Activated CD4-positive, alpha-beta memory T cell treated with anti-CD3 and anti-CD28 coated beads for 36 hours (primary cell): ENCODE measurements around the gene RTCA. TPM values are rescaled to one million over a fixed set of nuclear protein-coding genes. Genes with fewer than 3 reads are reported as not detected.
"Not testable (repeated sequence)": the region's sequence is repeated elsewhere in the genome, so short reads cannot be mapped to it uniquely, and the experiment has no call there.

Experiments
- CTCF ChIA-PET: fragments of 350-600 bp; sonication (Branson Sonifier 250); formaldehyde crosslinking; loops from one replicate; lab custom pipeline; 2021; ENCODE audit warnings: antibody characterized with exemption, inconsistent platforms; lab: Charles Lee
- POLR2A ChIA-PET: fragments of 350-600 bp; sonication (Branson Sonifier 250); formaldehyde crosslinking; loops from one replicate; lab custom pipeline; 2021; ENCODE audit warnings: antibody characterized with exemption; lab: Charles Lee
- DNase-seq: peaks from one replicate; pipeline ENCODE4 v3.0.0-alpha.2; 2020
- H3K27ac Mint-ChIP-seq: one replicate; pipeline ENCODE4 v1.8.0; 2021; ENCODE audit warnings: mixed read lengths
- H3K27me3 Mint-ChIP-seq: one replicate; pipeline ENCODE4 v1.8.0; 2021; ENCODE audit warnings: mixed read lengths
- H3K36me3 Mint-ChIP-seq: one replicate; pipeline ENCODE4 v1.8.0; 2021; ENCODE audit warnings: mixed read lengths
- H3K4me1 Mint-ChIP-seq: one replicate; pipeline ENCODE4 v1.8.0; 2021; ENCODE audit warnings: low read depth, mixed read lengths
- H3K4me3 Mint-ChIP-seq: one replicate; pipeline ENCODE4 v1.8.0; 2021; ENCODE audit warnings: mild to moderate bottlenecking, mixed read lengths
- H3K9me3 Mint-ChIP-seq: one replicate; pipeline ENCODE4 v1.8.0; 2021; ENCODE audit warnings: mixed read lengths
- intact Hi-C: fragments of 100-400 bp; cut with micrococcal nuclease; formaldehyde crosslinking; loops from one replicate; pipeline ENCODE4 v1.15.1; 2023
- microRNA-seq: library from miRNA; unstranded; fragments of <30 nt; microRNA quantifications from one replicate; pipeline ENCODE4 v1.2.0, GENCODE V29; 2022; ENCODE audit warnings: borderline number of aligned reads, borderline microRNAs expressed, borderline replicate concordance
- total RNA-seq, 2 experiments: library from RNA; stranded (reverse); gene quantifications; one replicate each; pipeline ENCODE4 v1.2.3, GENCODE V29; 2021

The RTCA gene
- total RNA-seq, 2 experiments from 2014 or later, result 56.6 to 58.2 TPM

DNA sequence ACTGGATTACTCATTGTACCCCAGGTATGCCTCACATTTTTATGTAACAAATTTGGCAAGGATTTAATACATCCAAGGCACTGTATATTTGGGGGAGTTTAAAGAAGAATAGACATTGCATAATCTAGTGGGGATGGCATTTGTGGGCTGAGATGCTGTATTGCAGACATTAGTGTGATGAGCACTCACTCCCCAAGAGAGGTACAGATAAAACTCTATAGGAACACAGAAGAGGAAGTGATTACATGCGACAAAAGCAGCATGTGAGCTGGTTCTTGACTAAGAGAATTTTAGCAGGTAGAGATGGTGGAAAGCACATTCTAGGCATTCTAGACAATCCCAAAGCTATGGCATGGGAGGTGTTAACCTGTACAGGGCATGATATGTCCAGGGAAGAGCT lies 62.1 kb downstream of the RTCA start:
- no peaks in the 10 kb centered on the region for H3K27me3 Mint-ChIP-seq
- no peaks in the 10 kb centered on the region for H3K36me3 Mint-ChIP-seq
- no peak overlapping the region for H3K4me3 Mint-ChIP-seq
- POLR2A ChIA-PET, result no interaction called here
- no peak for DNase-seq
- no peaks in the 10 kb centered on the region for H3K9me3 Mint-ChIP-seq
- H3K4me1 Mint-ChIP-seq, result peaks cover 5% of the 10 kb centered on the region
- CTCF ChIA-PET, result no interaction called here
- H3K27ac Mint-ChIP-seq, result no peak overlapping the region
- intact Hi-C loops, result no loop called here

DNA sequence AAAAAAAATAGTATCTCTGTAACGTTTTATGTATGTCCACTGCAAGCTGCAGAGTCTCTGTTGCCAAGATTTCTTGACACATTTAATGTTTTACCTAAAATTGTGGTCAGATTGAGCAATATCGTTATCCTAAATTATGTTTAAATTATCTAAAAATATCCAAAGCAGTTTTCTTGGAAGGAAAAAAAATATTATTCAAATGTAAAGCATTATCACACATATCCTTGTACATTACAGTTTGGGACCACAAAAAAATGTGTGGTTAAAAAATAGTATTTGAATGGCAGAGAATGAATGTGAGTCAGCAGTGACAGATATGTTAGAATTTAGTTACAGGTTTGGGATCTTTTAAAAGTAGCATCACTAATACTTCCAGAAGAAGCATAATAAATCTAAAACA lies 65.1 kb downstream of the RTCA start:
- POLR2A ChIA-PET, H3K27me3 Mint-ChIP-seq, H3K4me3 Mint-ChIP-seq, H3K4me1 Mint-ChIP-seq, H3K9me3 Mint-ChIP-seq, CTCF ChIA-PET, H3K36me3 Mint-ChIP-seq, DNase-seq, H3K27ac Mint-ChIP-seq, intact Hi-C loops: not testable (repeated sequence)

DNA sequence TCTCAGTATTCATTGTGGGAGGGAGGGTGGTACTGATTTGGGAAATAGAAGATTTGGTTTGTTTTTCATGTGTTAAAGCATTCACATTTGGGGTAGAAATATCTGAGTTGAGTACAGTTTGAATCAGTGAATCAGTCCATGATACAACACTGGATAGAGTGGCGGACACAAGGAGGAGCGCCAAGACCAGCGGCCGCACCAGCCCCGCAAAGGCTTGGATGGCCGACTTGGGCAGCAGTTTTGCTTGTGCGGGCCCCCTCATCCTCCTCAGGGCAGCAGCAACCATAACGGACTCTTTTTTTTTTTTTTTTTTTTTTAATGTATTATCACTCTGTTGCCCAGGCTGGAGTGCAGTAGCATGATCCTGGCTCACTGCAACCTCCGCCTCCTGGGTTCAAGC lies 66.3 kb downstream of the RTCA start:
- Mint-ChIP-seq H3K9me3 (no peaks in the 10 kb centered on the region), H3K36me3 (no peaks in the 10 kb centered on the region), H3K4me3 (no peak overlapping the region), H3K4me1 (no peaks in the 10 kb centered on the region), H3K27ac (no peak overlapping the region), H3K27me3 (no peaks in the 10 kb centered on the region)
- DNase-seq, result no peak
- ChIA-PET POLR2A (no interaction called here), CTCF (no interaction called here)
- intact Hi-C loops, result no loop called here

DNA sequence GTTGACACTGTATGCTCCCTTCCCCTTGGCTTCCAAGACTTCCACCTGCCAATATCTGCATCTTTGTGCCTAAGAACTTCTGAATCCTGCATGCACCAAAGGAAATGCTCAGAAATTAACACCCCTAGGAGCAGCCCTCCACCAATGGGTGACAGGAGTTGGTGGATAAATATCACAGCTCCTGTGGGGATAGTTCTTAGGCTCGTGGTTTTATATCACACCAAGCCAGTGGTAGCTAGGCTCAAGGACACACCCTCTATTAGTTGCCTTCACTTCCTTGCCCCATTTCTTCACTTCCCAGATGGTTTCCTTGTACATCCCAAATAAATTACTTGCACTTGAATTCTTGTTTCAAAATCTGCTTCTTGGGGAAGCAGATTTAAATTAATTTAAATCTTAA lies 69.4 kb downstream of the RTCA start:
- DNase-seq, result no peak
- H3K36me3 Mint-ChIP-seq, result no peaks in the 10 kb centered on the region
- no peaks in the 10 kb centered on the region for H3K4me1 Mint-ChIP-seq
- no peak overlapping the region for H3K27ac Mint-ChIP-seq
- H3K9me3 Mint-ChIP-seq, result no peaks in the 10 kb centered on the region
- CTCF ChIA-PET, result no interaction called here
- H3K27me3 Mint-ChIP-seq, result no peaks in the 10 kb centered on the region
- POLR2A ChIA-PET, result no interaction called here
- intact Hi-C loops, result no loop called here
- H3K4me3 Mint-ChIP-seq, result no peak overlapping the region

DNA sequence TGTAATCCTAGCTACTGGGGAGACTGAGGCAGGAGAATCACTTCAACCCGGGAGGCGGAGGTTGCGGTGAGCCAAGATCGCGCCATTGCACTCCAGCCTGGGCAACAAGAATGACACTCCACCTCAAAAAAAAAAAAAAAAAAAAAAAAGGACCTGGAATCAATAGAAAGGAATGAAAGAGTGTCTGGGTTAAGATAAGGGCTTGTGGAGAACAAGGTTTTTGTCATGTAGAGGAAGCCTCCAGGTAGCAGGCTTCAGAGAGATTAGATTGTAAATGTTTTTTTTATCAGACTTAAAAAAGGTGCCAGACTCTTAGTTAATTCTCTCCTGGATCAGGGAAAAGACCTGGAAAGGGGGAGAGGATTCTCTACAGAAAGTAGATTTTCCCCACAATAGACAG lies 71.9 kb downstream of the RTCA start:
- H3K4me1 Mint-ChIP-seq, POLR2A ChIA-PET, H3K36me3 Mint-ChIP-seq, intact Hi-C loops, H3K9me3 Mint-ChIP-seq, CTCF ChIA-PET, H3K27me3 Mint-ChIP-seq, H3K27ac Mint-ChIP-seq, H3K4me3 Mint-ChIP-seq, DNase-seq: not testable (repeated sequence)

DNA sequence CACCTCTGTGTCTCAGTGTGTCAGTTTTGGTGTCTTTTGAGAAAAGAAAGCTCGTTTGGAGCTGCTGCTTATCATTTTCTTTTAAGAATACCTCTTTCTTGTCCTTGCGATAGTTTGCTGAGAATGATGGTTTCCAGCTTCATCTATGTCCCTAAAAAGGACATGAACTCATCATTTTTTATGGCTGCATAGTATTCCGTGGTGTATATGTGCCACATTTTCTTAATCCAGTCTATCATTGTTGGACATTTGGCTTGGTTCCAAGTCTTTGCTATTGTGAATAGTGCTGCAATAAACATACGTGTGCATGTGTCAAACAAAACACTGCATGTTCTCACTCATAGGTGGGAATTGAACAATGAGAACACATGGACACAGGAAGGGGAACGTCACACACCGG lies 73.7 kb downstream of the RTCA start:
- H3K4me3 Mint-ChIP-seq, H3K36me3 Mint-ChIP-seq, CTCF ChIA-PET, H3K9me3 Mint-ChIP-seq, intact Hi-C loops, H3K4me1 Mint-ChIP-seq, H3K27me3 Mint-ChIP-seq, DNase-seq, POLR2A ChIA-PET, H3K27ac Mint-ChIP-seq: not testable (repeated sequence)

DNA sequence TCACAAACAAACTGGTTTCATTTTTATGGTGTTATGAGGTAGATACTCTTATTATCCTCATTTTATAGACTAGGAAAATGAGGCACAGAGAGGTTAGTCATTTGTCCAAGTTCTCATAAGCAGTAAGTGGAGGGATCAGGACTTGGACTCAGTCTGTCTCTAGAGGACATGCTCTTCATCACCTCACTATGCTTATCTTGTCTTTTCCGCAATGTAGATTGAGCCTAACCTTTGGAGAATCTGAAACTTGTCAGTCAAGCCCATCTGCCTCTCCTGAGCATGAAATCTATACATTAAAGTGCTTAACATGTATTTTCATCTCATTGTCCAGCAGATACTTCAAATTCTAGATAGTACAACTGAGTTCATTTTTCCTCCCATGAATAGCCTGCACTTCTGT lies 74.5 kb downstream of the RTCA start:
- Mint-ChIP-seq H3K27ac (no peak overlapping the region), H3K27me3 (no peaks in the 10 kb centered on the region), H3K4me1 (no peaks in the 10 kb centered on the region), H3K4me3 (no peak overlapping the region), H3K9me3 (no peaks in the 10 kb centered on the region), H3K36me3 (no peaks in the 10 kb centered on the region)
- intact Hi-C loops, result no loop called here
- no peak for DNase-seq
- ChIA-PET POLR2A (no interaction called here), CTCF (no interaction called here)

DNA sequence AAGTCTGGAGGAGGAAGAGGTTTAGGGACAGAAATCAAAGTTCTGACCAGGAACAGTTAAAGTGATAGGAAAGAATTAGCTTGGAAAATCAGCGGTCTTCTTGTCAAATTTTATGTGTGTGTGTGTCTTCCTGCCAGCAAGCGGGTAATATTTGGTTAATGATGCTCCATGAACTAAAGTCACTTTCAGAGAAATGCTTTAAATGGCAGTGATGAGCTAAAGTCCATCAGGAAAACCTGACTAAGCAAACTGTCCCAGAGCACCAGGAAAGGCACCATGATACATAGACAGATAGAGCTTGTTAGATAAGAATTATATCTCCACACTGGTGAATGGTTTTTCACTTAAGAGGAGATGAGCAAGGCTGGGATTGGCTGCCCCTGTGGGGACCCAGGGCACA lies 76.3 kb downstream of the RTCA start:
- no peaks in the 10 kb centered on the region for H3K36me3 Mint-ChIP-seq
- ChIA-PET CTCF (no interaction called here), POLR2A (no interaction called here)
- H3K27ac Mint-ChIP-seq, result no peak overlapping the region
- no peaks in the 10 kb centered on the region for H3K9me3 Mint-ChIP-seq
- no peak overlapping the region for H3K4me3 Mint-ChIP-seq
- H3K27me3 Mint-ChIP-seq, result no peaks in the 10 kb centered on the region
- intact Hi-C loops, result no loop called here
- no peaks in the 10 kb centered on the region for H3K4me1 Mint-ChIP-seq
- no peak for DNase-seq

Small RNA genes lying within 50 kb of the gene (microRNA-seq; reads per million reads assigned to microRNA genes)
- not detected for gene MIR553

Other genes starting within 250 kb of the RTCA start
- gene SASS6, start 133.3 kb upstream of the RTCA start, total RNA-seq, result 10 to 100 TPM; 11.5 to 12.0 TPM
- 10 to 100 TPM; 17.5 TPM for gene TRMT13, start 133.1 kb upstream of the RTCA start, total RNA-seq
- gene LRRC39, start 88.0 kb upstream of the RTCA start, total RNA-seq, result under 1 TPM; 0.17 to 0.64 TPM
- 10 to 100 TPM; 11.4 to 11.7 TPM for gene DBT, start 16.4 kb upstream of the RTCA start, total RNA-seq
- 10 to 100 TPM; 18.9 to 20.2 TPM for gene CDC14A, start 86.3 kb downstream of the RTCA start, total RNA-seq